Mammary epithelial cell (primary cell): ENCODE results near the gene DDX23.

Experiments
- EZH2 ChIP-seq: IDR thresholded peaks from 2 replicates; pipeline ENCODE4 v1.6.1; 2012; ENCODE audit warnings: low read length, inconsistent platforms, borderline replicate concordance
- TF ChIP-seq, protein P1 (sequence below), 2 donors: IDR thresholded peaks in 1 of 2; conservative IDR thresholded peaks in 1 of 2; 2 replicates each; pipeline ENCODE4 v1.5.1; 2011 to 2012; ENCODE audit warnings: inconsistent platforms in 2 of 2, low read length in 2 of 2, mild to moderate bottlenecking in 2 of 2, control low read depth in 1 of 2, low read depth in 1 of 2; ENCODE audit not compliant: insufficient read depth in 1 of 2; ENCODE audit errors: extremely low read depth in 1 of 2

DNA sequence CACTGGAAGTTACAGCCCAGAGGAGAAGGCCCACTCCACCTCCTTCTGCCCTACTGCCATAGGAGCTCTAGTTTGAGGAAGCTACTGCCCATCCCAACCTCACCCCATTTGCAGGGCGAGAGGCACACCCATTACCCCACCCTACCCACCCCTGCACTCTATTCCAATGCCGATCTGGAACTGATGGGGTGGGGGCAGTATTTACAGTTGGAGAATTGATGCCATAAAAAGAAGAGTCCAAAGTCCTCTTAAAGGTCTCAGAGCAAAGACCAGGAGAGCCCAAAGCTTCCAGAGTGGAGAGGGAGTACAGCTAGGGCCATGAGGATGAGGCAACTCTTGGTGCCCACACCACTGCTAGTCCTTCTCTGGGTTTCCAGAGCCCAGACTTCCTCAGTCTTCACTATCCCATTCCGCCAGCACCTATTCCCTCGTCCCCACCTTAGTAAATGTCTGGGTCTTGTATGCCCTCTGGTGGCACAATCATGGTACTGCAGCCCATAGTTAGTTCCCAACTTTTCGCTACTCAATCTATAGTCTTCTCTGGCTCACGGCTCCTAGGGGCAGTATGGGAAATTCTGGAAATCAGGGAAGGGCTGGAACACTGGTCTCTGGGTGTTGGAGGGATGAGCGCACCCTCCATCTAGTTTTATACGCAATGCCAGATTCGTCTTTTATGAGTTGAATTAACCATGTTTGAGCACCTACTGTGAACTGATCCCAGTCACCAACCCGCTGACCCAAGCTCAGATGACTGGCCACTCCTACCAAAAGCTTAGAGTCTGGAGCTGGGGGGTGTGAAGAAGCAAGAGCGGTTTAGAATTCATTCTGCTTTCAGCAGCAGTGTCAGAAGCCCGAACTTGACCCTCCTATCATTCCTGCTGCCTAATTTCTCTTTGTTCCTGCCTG, 56.2 kb downstream of the DDX23 start:
- TF ChIP-seq, protein P1, sequence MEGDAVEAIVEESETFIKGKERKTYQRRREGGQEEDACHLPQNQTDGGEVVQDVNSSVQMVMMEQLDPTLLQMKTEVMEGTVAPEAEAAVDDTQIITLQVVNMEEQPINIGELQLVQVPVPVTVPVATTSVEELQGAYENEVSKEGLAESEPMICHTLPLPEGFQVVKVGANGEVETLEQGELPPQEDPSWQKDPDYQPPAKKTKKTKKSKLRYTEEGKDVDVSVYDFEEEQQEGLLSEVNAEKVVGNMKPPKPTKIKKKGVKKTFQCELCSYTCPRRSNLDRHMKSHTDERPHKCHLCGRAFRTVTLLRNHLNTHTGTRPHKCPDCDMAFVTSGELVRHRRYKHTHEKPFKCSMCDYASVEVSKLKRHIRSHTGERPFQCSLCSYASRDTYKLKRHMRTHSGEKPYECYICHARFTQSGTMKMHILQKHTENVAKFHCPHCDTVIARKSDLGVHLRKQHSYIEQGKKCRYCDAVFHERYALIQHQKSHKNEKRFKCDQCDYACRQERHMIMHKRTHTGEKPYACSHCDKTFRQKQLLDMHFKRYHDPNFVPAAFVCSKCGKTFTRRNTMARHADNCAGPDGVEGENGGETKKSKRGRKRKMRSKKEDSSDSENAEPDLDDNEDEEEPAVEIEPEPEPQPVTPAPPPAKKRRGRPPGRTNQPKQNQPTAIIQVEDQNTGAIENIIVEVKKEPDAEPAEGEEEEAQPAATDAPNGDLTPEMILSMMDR (conservative IDR thresholded peaks at IDR 0.05 in 1 of 2, IDR thresholded peaks at IDR 0.05 in 1 of 2; ENCODE audit: extremely low read depth in 1 of 2, insufficient read depth in 1 of 2, low read depth in 1 of 2, low read length in 2 of 2), result peak; percentile 97
- no peak for TF ChIP-seq EZH2
